Lung microvascular endothelial cell (primary cell): ENCODE results near the gene ARPC4. TPM values are rescaled to one million over a fixed set of nuclear protein-coding genes. Genes with fewer than 3 reads are reported as not detected.
"Not testable (repeated sequence)": the region's sequence is repeated elsewhere in the genome, so short reads cannot be mapped to it uniquely, and the experiment has no call there.

Experiments
- DNase-seq, 2 donors: peaks; one replicate each; pipeline versions ENCODE4 v3.0.0 to v3.0.0-alpha.2; 2010; ENCODE audit warnings: low read depth in 2 of 2
- total RNA-seq: library from RNA; depleted of rRNA; stranded (reverse); fragments of >200 nt; gene quantifications from 2 replicates; pipeline ENCODE4 v1.2.1, GENCODE V29; 2014

The ARPC4 gene
- total RNA-seq, 1 donor from 2014 or later: 251 TPM

GRCh38 chr3:9818666-9819335 is 25.9 kb downstream of the ARPC4 start:
- DNase-seq: no peak

DNA sequence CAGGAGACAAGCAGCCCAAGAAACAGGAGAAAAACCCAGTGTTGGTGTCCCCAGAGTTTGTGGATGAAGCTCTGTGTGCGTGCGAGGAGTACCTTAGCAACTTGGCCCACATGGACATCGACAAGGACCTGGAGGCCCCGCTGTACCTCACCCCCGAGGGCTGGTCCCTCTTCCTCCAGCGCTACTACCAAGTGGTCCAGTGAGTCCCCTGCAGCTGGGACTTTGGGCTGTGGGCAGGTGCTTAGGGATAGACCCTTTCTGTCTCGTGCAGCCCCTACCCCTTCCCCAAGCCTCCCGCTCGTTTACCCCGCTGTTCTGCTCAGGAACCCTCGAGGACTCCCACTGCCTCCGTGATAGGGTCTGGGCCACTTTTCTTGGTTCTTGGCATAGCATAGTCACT is 27.7 kb downstream of the ARPC4 start:
- DNase-seq: no peak

GRCh38 chr3:9820946-9821345 is 28.1 kb downstream of the ARPC4 start:
- DNase-seq: peak; percentile 41 to 46

DNA sequence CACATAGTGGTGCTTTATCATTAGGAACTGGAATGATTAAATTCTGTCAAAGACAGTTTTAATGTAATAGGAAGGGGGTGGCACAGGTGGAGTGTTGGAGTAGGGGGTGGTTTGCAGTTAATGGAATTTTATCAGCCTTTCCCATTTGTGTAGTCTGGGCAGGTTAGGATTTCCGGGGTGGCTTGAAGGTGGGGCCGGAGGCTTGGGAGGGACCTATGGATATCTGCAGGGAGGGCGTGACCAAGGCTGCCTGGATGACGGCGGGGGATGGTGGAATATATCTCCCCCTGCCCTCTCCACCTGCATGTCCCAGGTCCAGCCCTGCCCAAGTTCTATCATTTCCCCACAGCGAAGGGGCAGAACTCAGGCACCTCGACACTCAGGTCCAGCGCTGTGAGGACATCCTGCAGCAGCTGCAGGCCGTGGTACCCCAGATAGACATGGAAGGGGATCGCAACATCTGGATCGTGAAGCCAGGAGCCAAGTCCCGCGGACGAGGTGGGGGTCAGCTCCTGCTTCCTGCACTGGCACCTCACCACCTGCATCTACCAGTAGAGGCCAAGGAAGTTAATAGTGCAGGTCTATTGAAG is 32.7 kb downstream of the ARPC4 start:
- DNase-seq: no peak

DNA sequence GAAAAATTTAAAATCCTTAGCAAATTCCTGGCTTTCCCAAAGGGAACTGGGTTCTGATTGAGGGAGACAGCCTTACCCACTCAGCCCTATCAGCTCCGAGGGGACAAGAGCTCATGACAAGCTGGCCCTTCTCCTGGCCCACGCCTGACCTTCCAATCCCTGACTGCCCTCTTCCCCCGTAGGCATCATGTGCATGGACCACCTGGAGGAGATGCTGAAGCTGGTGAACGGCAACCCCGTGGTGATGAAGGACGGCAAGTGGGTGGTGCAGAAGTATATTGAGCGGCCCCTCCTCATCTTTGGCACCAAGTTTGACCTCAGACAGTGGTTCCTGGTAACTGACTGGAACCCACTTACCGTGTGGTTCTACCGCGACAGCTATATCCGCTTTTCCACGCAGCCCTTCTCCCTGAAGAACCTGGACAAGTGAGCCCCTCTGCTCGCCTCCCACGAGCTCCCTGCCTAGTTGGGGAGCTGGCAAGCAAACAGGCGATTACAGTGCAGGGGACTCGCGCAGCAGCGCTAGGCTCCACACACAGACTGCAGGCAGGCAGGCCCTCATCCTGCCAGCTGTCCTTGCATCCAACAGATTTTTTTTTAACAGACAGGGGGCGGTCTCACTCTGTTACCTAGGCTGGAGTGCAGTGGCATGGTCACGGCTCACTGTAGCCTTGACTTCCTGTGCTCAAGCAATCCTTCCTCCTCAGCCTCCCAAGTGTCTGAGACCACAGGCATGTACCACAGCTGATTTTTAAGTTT is 34.1 kb downstream of the ARPC4 start:
- peak; percentile 24 to 35 for DNase-seq

DNA sequence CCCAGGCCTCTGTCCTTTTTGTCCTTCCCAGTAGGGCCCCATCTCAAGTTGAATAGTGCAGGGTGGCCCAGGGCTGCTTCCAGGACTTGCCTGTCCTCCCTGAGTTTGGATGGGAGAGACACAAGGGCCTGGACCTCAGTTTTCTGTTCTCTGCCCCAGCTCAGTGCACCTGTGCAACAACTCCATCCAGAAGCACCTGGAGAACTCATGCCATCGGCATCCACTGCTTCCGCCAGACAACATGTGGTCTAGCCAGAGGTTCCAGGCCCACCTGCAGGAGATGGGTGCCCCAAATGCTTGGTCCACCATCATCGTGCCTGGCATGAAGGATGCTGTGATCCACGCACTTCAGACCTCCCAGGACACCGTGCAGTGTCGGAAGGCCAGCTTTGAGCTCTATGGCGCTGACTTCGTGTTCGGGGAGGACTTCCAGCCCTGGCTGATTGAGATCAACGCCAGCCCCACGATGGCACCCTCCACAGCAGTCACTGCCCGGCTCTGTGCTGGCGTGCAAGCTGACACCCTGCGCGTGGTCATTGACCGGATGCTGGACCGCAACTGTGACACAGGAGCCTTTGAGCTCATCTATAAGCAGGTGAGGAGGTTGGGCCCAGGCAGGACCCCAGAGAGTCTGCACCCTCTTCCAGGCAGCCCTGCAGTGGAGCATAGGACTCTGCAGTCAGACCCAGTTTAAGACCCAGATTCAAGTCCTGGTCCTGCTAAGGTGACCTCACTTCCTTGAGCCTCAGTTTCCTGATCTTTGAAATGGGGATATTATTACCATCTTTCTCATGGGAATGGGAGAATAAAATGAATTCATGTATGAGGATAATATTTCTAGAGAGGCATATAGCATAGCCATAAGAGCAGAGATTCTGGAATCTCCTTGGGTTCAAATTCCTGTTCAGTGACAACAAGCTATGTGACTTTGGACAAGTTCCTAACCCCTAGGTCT is 36.2 kb downstream of the ARPC4 start:
- DNase-seq: no peak

DNA sequence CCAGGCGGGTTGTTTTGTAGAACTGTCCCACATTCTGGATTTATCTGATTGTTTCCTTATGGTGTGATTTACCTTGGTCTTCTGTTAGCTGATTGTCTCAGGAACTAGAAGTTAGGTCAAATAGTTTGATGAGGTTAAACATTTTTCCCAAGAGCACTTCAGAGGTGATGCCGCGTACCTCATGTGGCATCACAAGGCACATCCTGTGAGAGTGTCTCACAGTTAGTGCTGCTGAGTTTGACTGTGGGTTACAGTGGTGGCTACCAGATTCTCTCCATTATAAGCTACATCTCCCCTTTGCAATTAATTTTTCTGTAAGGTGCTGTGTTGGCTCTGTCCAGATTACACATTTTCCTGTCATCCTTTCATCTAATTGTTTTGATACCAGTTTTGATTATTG is 38.4 kb downstream of the ARPC4 start:
- no peak for DNase-seq

GRCh38 chr3:9833078-9833477 is 40.2 kb downstream of the ARPC4 start:
- no peak for DNase-seq

DNA sequence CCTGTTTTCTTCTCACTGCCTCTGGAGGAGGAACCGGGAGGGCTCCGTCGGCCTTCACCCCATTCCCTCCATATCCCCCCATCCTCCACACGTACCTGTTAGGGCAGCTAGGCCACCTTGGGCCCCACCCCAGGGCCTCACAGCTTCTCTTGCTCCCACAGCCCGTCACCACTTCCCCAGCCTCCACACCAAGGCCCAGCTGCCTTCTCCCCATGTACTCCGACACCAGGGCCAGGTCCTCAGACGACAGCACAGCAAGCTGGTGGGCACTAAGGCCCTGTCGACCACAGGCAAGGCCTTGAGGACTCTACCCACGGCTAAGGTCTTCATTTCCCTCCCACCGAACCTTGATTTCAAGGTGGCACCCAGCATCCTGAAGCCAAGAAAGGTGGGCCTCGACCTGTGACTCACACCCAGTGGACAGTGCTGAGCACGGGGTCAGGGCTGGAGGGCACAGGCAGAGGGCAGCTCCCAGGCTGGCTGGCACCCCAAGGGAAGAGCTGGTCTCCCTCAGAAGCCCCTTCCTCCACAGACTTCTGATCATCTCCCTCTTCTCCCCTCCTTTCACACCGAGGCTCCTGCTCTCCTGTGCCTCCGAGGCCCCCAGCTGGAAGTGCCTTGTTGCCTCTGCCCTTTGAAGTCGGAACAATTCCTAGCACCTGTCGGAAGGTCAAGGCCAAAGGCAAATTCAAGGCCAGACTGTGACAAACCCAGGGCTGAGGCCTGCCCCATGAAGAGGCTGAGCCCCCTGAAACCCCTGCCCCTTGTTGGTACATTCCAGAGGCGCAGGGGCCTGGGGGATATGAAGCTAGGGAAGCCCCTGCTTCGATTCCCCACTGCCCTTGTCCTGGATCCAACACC is 41.9 kb downstream of the ARPC4 start:
- no peak for DNase-seq

GRCh38 chr3:9837701-9838582 is 45.1 kb downstream of the ARPC4 start:
- peak; percentile 74 to 81 for DNase-seq

- no peak for DNase-seq
Measured at GRCh38 chr3:9838856-9839255, 46.0 kb downstream of the ARPC4 start.

GRCh38 chr3:9841015-9841414 is 48.1 kb downstream of the ARPC4 start:
- no peak for DNase-seq

GRCh38 chr3:9843715-9844438 is 51.0 kb downstream of the ARPC4 start, which contains the start of gene RPUSD3:
Gene RPUSD3, minus strand, starts transcription at chr3:9844008. Its CDS starts 18 bp downstream, at chr3:9843990.
- DNase-seq: peak; percentile 96 to 97

GRCh38 chr3:9846231-9846630 is 53.3 kb downstream of the ARPC4 start:
- DNase-seq: no peak

- DNase-seq: no peak
Measured at GRCh38 chr3:9846931-9847488, 54.1 kb downstream of the ARPC4 start.

GRCh38 chr3:9847870-9848269 is 55.0 kb downstream of the ARPC4 start:
- not testable (repeated sequence) for DNase-seq

GRCh38 chr3:9848860-9849259 is 56.0 kb downstream of the ARPC4 start:
- peak; percentile 36 to 49 for DNase-seq

DNA sequence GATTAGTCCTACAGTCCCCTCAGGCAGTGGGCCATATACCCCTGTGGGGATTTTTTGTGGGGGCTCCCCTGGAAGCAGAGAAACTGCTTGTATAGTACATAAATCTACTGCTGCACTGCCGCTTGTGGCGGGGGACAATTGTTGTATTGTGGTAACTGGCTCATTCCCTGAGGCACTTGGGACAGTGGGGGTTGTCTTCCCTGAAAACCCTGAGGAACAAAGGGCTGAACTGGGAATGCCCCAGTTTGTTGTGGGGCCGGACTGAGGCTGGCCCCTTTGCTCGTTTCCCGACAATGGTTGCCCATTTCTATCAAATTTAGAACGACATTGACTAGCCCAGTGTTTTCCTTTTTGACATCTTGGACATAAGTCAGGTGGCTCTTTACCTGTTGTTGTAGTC is 58.5 kb downstream of the ARPC4 start:
- DNase-seq: not testable (repeated sequence)
